ENCODE results near the gene CELF1.

The CELF1 gene

DNA sequence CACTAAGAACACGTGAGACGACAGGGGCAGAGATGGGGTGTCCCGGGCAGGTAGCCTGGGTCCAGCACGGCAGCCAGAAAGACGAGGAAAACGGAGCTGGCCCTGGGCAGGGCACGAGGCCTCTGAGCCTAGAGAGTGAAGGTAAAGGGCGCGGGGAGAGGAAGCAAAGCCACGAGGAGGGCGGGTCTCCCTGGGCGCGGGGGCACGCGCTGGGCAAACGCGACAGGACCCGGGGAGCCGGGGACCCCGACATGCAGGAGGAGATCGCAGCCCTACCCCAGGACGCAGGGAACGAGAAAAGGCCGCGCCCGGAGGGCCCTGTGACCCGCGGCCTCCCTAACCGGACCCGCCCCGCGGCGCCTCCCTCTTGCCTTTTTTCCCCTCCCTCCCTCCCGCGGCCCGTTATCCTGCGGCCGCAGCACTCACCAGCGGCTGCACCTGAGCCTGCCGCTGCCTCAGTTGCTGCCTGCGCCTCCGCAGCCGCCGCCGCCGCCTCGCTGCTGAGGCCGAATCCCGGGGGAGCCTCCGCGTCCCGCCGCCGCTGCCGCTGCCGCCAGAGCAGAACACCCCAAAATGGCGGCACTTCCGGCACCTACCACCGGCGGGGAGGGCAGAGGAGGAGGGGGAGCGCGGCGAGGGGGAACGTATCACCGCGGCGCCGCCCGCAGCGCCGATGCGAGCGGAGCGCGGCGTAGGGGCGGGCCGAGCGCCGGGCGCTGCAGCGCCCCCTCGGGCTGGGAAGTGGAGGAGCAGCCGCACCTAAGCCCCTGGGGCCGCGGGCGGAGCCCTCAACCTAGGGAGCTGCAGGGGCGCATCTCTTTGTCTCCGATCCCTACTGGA, at the start of gene CELF1:
Gene CELF1, minus strand, starts transcription at position 567 of the 840 bp plus-strand sequence. CDS start 53,609 bp downstream, outside the sequence.
- peak; percentile 84 to 87 (median 86) for DNase-seq (ENCODE audit: low read depth in 3 of 3)

DNA sequence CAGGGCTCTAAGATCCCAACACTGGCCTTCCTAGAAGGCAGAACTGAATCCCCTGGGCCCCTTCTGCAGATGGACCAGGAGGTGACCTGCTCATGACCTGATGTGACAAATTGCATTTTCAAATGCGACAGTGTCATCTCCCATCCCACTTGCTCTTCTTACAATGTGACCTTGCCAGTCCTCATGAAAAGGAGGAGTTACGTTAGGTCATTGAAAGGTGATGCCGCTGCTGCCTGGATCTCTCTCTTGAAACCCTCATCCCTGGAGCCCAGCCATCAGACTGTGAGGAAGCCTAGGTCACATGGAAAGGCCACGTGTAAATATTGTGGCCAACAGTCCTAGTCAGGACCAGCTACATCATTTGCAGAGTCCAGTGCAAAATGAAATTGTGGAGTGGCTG, 47.0 kb upstream of the CELF1 start:
- no peak for DNase-seq (ENCODE audit: low read depth in 3 of 3)

GRCh38 chr11:47595967-47596366, 43.0 kb upstream of the CELF1 start:
- no peak for DNase-seq (ENCODE audit: low read depth in 3 of 3)

- no peak for DNase-seq (ENCODE audit: low read depth in 3 of 3)
Measured at GRCh38 chr11:47595029-47595428, 42.1 kb upstream of the CELF1 start.

- no peak for DNase-seq (ENCODE audit: low read depth in 3 of 3)
Measured at GRCh38 chr11:47593934-47594855, 41.3 kb upstream of the CELF1 start, which contains the start of gene C1QTNF4. Gene C1QTNF4 (minus strand): TSS chr11:47594411. CDS start chr11:47590810, 3,601 bp downstream.

DNA sequence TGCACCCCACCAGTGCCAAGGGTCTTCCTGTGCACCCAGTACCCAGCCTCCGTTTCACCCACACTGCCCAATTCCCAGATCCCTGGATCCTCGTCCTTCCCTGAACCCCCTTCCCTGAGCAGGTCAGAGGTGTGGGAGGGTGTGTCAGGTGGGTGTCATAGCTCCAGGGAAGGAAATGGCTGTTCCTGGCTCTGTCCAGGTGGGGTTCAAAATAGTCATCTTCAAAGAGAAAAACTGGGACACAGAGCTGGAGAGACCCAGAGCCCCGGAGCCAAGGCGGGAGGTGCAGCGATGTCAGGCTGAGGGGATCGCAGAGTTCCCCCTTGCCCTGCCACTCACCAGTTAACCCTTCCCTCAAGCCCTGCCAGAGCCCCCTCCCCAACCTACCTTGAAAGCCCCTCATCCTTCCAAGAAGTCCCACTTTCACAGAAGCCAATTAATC, 40.6 kb upstream of the CELF1 start:
- DNase-seq (ENCODE audit: low read depth in 3 of 3): no peak

- DNase-seq (ENCODE audit: low read depth in 3 of 3): no peak
Measured at GRCh38 chr11:47592970-47593369, 40.0 kb upstream of the CELF1 start.

- no peak for DNase-seq (ENCODE audit: low read depth in 3 of 3)
Measured at GRCh38 chr11:47592251-47592650, 39.3 kb upstream of the CELF1 start.

GRCh38 chr11:47591764-47592163, 38.8 kb upstream of the CELF1 start:
- DNase-seq (ENCODE audit: low read depth in 3 of 3): no peak

DNA sequence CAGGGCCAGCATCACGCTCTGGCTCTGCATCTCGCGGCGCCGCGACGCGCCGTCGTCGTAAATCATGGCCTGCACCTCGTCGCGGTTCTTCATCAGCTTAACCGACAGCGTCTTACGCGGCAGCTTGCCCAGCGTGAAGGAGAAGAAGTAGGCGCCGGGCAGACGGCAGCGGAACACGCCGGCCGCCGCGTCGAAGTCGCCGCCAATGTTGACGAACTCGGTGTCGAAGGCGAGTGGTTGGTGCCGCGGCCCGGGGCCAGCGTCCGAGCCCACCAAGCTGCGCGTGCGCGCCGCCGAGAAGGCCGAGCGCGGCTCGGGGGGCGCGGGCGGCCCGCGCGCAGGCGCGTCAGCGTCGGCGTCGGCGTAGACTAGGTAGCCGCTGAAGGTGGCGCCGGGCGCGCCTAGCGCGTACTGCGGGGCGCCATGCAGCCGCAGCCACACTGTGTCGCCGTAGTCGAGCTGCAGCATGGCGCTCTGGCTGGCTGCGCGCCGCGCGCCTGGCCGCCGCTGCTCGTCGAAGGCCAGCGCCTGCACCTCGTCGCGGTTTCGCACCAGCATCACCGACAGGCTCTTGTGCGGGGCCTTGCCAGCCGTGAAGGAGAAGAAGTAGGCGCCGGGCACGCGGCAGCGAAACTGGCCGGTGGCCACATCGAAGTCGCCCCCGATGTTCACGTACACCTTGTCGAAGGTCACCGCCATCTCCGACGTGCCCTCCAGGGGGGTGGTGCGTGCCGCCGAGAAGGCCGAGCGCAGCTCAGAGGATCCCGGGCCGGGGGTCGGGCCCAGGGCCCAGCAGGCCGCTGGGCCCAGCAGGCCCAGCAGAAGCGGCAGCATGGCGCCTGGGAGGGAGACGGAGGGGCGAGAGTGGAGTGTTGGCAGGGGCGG, 37.3 kb upstream of the CELF1 start:
- DNase-seq (ENCODE audit: low read depth in 3 of 3): no peak

- DNase-seq (ENCODE audit: low read depth in 3 of 3): no peak
Measured at GRCh38 chr11:47589584-47589976, 36.6 kb upstream of the CELF1 start.

GRCh38 chr11:47589118-47589517, 36.2 kb upstream of the CELF1 start:
- no peak for DNase-seq (ENCODE audit: low read depth in 3 of 3)

- DNase-seq (ENCODE audit: low read depth in 3 of 3): no peak
Measured at GRCh38 chr11:47587723-47588326, 34.9 kb upstream of the CELF1 start.

DNA sequence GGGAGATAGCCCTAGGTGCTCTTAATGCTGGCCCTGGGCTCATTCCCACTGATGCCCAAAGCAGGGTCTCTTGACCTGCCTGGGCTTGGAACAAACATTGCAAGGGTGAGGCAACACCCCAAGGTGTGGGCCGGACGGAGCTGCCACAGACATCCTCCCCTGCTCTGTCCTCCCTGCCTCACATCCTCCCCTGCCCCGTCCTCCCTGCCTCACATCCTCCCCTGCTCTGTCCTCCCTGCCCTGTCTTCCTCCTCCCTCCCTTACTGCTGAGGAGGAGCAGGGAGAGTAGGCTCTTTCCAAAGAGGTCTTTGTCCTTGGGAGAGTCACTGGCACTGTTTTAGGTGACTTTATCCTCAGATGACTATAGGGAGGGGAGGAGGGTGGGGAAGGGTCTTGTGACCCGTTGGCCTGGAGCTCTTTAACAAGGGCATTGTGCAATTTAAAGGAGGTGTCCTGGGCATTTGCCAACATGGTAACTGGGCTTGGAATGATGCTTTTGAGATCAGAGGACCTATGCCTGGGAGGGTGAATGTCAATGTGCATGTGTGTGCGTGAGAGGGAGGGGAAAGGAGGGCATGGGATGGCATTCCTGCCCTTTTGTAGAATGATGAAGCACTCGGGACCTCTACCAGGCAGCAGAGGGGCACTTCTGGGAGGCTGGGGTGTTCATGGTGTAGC, 34.2 kb upstream of the CELF1 start:
- DNase-seq (ENCODE audit: low read depth in 3 of 3): no peak

DNA sequence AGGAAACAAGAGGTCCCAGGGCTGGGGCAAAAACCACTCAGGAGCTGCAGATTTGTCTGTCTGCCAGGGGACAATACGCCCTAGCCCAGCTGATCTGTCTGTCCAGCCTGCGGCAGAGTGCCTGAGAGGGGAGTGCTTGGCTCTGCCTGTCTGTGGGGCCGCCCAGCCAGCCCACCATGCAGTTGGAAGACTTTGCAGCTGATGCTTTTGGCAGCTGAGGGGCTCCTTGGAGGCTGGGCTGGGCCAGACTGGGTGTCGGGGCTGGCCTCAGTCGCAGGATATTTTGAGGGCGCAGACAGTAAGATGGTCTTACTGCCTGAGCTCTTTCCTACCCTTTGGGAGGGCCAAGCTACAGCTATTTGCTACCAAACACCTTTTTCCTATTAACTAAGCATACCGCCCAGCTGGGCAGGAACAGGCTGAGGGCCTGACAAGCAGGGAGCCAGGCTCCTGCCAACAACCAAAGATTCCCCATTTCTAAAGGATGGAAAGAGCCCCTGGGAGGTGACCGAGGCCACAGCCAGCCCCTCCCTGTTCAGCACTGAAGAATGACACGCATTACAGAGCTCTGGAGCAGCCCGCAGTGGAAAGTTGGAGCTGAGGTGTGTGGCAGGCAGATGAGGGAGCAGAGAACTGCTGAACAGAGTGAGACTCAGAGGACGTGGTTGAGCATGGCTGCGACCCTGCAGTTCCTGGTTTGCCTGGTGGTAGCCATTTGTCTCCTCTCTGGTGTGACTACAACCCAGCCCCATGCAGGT, 33.3 kb upstream of the CELF1 start, which contains the start of gene FAM180B:
Gene FAM180B, plus strand, starts transcription at position 581 of the 758 bp plus-strand sequence. Its CDS starts 91 bp downstream, at position 672.
- DNase-seq (ENCODE audit: low read depth in 3 of 3): no peak

- DNase-seq (ENCODE audit: low read depth in 3 of 3): no peak
Measured at GRCh38 chr11:47583844-47584243, 30.9 kb upstream of the CELF1 start.

GRCh38 chr11:47578524-47579494, 25.9 kb upstream of the CELF1 start, which contains the start of the genes KBTBD4 and NDUFS3:
Gene KBTBD4 (minus strand): TSS chr11:47578970. CDS start chr11:47578951, 19 bp downstream.
Gene NDUFS3 (plus strand): TSS chr11:47579074. CDS start chr11:47579092, 18 bp downstream.
- peak; percentile 79 to 80 (median 80) for DNase-seq (ENCODE audit: low read depth in 3 of 3)

DNA sequence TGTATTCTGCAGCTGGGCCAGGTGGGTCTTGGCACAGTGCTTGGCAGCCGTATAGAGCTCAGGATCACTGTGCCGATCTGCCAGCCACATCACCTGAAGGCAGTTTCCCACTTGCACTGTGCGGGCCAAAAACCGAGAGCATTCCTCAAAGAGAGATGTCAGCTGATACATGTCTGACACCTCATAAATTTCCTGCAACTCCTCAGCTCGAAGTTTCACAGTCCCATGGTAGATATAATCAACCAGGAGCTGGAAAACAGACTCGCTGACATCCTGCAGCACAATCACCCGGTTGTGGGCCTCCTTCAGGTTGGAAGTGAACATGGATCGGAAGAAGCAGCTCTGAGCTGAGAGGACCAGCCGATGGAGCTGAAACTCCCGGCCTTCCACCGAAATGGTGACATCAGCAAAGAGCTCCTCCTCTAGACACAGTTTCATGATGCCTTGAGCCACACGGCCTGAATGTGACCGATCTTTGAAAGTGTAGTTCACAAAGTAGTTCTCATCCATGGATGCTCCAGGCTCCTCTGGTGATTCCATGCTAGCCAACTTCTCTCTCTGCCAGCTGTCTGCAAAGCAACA, 24.6 kb upstream of the CELF1 start:
- no peak for DNase-seq (ENCODE audit: low read depth in 3 of 3)

Measured in stimulated activated CD4-positive, alpha-beta T cell treated with anti-CD3 and anti-CD28 coated beads, TNF-alpha, amount 100 ng/mL, for 4 hours (primary cell).